GM12878 (cell line): ENCODE results near the gene GIMD1. TPM values are rescaled to one million over a fixed set of nuclear protein-coding genes. Genes with fewer than 3 reads are reported as not detected.

Experiments used
- ATAC-seq: fragments of 200-7000 bp; cut with Tn5 transposase; 3 replicates; pipeline ENCODE4 v1.9.1; 2020; ENCODE audit warnings: mild to moderate bottlenecking, moderate library complexity
- BruUV-seq: library from RNA; stranded (reverse); fragments of 400-500 nt; replicated peaks from 2 replicates; lab custom pipeline; 2021; lab: Mats Ljungman, UMichigan
- CTCF ChIA-PET: fragments of 300-600 bp; sonication (Branson Sonifier 250); formaldehyde crosslinking; extraction: SDS; loops from one replicate; lab custom pipeline; 2021; ENCODE audit warnings: inconsistent platforms; lab: Yijun Ruan, JAX
- POLR2A ChIA-PET: fragments of 350-600 bp; formaldehyde crosslinking; extraction: SDS; loops from one replicate; lab custom pipeline; 2021; ENCODE audit warnings: inconsistent platforms; lab: Charles Lee
- RAD21 ChIA-PET: fragments of 300-600 bp; sonication (Branson Sonifier 250); formaldehyde crosslinking; loops from one replicate; lab custom pipeline; 2023; ENCODE audit warnings: antibody characterized with exemption; ENCODE audit not compliant: unreplicated experiment; lab: Charles Lee
- SMC1A ChIA-PET: fragments of 300-600 bp; sonication (Branson Sonifier 250); formaldehyde crosslinking; loops from one replicate; lab custom pipeline; 2023; ENCODE audit not compliant: unreplicated experiment, uncharacterized antibody; lab: Charles Lee
- DNase-seq: peaks from one replicate; pipeline ENCODE4 v3.0.0-alpha.2; 2011; ENCODE audit warnings: low read depth, low spot score
- FAIRE-seq: peaks from 3 replicates; lab custom pipeline; 2011; peaks lifted over from hg19 to GRCh38; lab: Jason Lieb, UNC
- H2AFZ ChIP-seq: 2 replicates; pipeline ENCODE4 v1.6.0; 2011; ENCODE audit warnings: low read depth, low read length, control low read depth; ENCODE audit not compliant: control insufficient read depth
- H3K27ac ChIP-seq: 2 replicates; pipeline ENCODE4 v1.5.1; 2011; ENCODE audit warnings: control low read depth; ENCODE audit not compliant: control insufficient read depth, insufficient read depth
- H3K27me3 ChIP-seq, 2 experiments: replicated peaks in 1 of 2; 2 replicates each; pipeline versions ENCODE4 v1.6.0 to v1.6.1; 2011; ENCODE audit warnings: low read length in 1 of 2; ENCODE audit not compliant: control insufficient read depth in 2 of 2, insufficient read depth in 2 of 2
- H3K36me3 ChIP-seq, 2 experiments: 2 replicates each; pipeline ENCODE4 v1.5.1; 2011; ENCODE audit warnings: low read length in 1 of 2; ENCODE audit not compliant: control insufficient read depth in 2 of 2, insufficient read depth in 2 of 2
- H3K4me1 ChIP-seq: 2 replicates; pipeline ENCODE4 v1.6.1; 2011; ENCODE audit warnings: mild to moderate bottlenecking, low read length, moderate library complexity, mixed read lengths; ENCODE audit not compliant: control insufficient read depth, insufficient read depth
- H3K4me2 ChIP-seq: 2 replicates; pipeline ENCODE4 v1.6.0; 2011; ENCODE audit warnings: control low read depth; ENCODE audit not compliant: control insufficient read depth, insufficient read depth
- H3K4me3 ChIP-seq: fragments of 200-600 bp; sonication (generic); 2 replicates; pipeline ENCODE4 v1.5.1; 2016
- H3K79me2 ChIP-seq: 2 replicates; pipeline ENCODE4 v1.6.0; 2011; ENCODE audit warnings: low read length; ENCODE audit not compliant: control insufficient read depth, insufficient read depth
- H3K9ac ChIP-seq: 2 replicates; pipeline ENCODE4 v1.8.0; 2011; ENCODE audit warnings: low read length, control low read depth, mixed read lengths; ENCODE audit not compliant: control insufficient read depth, insufficient read depth
- H3K9me3 ChIP-seq: replicated peaks from 3 replicates; pipeline ENCODE4 v1.5.1; 2011; ENCODE audit warnings: mild to moderate bottlenecking, low read length; ENCODE audit not compliant: control insufficient read depth, insufficient read depth
- H4K20me1 ChIP-seq: 2 replicates; pipeline ENCODE4 v1.6.0; 2011; ENCODE audit not compliant: control insufficient read depth, insufficient read depth
- CBX3 ChIP-seq: fragments of 200-600 bp; sonication (generic); IDR thresholded peaks from 2 replicates; pipeline ENCODE4 v1.6.1; 2016; ENCODE audit warnings: low read depth, borderline replicate concordance
- CHD2 ChIP-seq: IDR thresholded peaks from 2 replicates; pipeline ENCODE4 v1.6.1; 2011; ENCODE audit warnings: low read depth, low read length, improper control_type of control experiment, borderline replicate concordance
- ESRRA ChIP-seq: IDR thresholded peaks from 2 replicates; pipeline ENCODE4 v1.6.1; 2012; ENCODE audit warnings: mild to moderate bottlenecking, low read length, improper control_type of control experiment
- EZH2 ChIP-seq: IDR thresholded peaks from 2 replicates; pipeline ENCODE4 v1.6.1; 2012; ENCODE audit warnings: low read depth, mild to moderate bottlenecking, control low read depth, inconsistent platforms, low read length, borderline replicate concordance; ENCODE audit not compliant: control insufficient read depth
- GATAD2B ChIP-seq: fragments of 450-650 bp; conservative IDR thresholded peaks from 2 replicates; pipeline ENCODE4 v1.6.1; 2017; ENCODE audit warnings: low read depth, mild to moderate bottlenecking, moderate library complexity
- IRF5 ChIP-seq: fragments of 450-650 bp; IDR thresholded peaks from 2 replicates; pipeline ENCODE4 v1.6.1; 2017; ENCODE audit warnings: borderline replicate concordance
- MTA2 ChIP-seq: fragments of 450-650 bp; IDR thresholded peaks from 2 replicates; pipeline ENCODE4 v1.6.1; 2016; ENCODE audit warnings: low read depth, mild to moderate bottlenecking, moderate library complexity
- MXI1 ChIP-seq: fragments of 150-350 bp; IDR thresholded peaks from 2 replicates; pipeline ENCODE4 v1.6.1; 2011; ENCODE audit warnings: low read depth, mild to moderate bottlenecking, inconsistent platforms, low read length, improper control_type of control experiment
- POLR2A ChIP-seq: IDR thresholded peaks from 2 replicates; pipeline ENCODE4 v1.6.1; 2011; ENCODE audit warnings: low read depth, mild to moderate bottlenecking, low read length
- RBBP5 ChIP-seq: fragments of 200-600 bp; sonication (generic); conservative IDR thresholded peaks from 2 replicates; pipeline ENCODE4 v1.6.1; 2016
- RELB ChIP-seq: fragments of 450-650 bp; IDR thresholded peaks from 2 replicates; pipeline ENCODE4 v1.6.1; 2017; ENCODE audit warnings: low read depth, mild to moderate bottlenecking, moderate library complexity
- SIN3A ChIP-seq: IDR thresholded peaks from 2 replicates; pipeline ENCODE4 v1.6.1; 2012; ENCODE audit warnings: low read depth, low read length, improper control_type of control experiment
- SMARCA5 ChIP-seq: fragments of 450-650 bp; IDR thresholded peaks from 2 replicates; pipeline ENCODE4 v1.6.1; 2017; ENCODE audit warnings: mild to moderate bottlenecking
- SPI1 ChIP-seq: IDR thresholded peaks from 2 replicates; pipeline ENCODE4 v1.6.1; 2011; ENCODE audit warnings: low read depth, mild to moderate bottlenecking, low read length, moderate library complexity, borderline replicate concordance; ENCODE audit not compliant: insufficient read depth
- SREBF1 ChIP-seq: IDR thresholded peaks from 2 replicates; pipeline ENCODE4 v1.6.1; 2012; ENCODE audit warnings: mild to moderate bottlenecking, low read length
- SUZ12 ChIP-seq: fragments of 200-600 bp; sonication (generic); IDR thresholded peaks from one replicate; pipeline ENCODE4 v1.6.1; 2018; ENCODE audit warnings: antibody characterized with exemption, mild to moderate bottlenecking; ENCODE audit not compliant: unreplicated experiment
- TBL1XR1 ChIP-seq: IDR thresholded peaks from 2 replicates; pipeline ENCODE4 v1.6.1; 2012; ENCODE audit warnings: low read depth, low read length, improper control_type of control experiment
- ZBED1 ChIP-seq: IDR thresholded peaks from 2 replicates; pipeline ENCODE4 v1.6.1; 2016; ENCODE audit warnings: borderline replicate concordance
- ZNF274 ChIP-seq: IDR thresholded peaks from one replicate; pipeline ENCODE4 v1.8.0; 2011; ENCODE audit not compliant: insufficient read length, insufficient read depth
- WGBS: methylation state at CpG from one replicate; pipeline ENCODE4 v1.1.6; 2016; ENCODE audit warnings: low lambda C conversion rate; ENCODE audit not compliant: insufficient replicate concordance, insufficient coverage; ENCODE audit errors: missing lambda C conversion rate; 5-methylcytosine and 5-hydroxymethylcytosine counted together
- in situ Hi-C: fragments of 300-500 bp; cut with MboI; formaldehyde crosslinking; loops from 9 replicates; pipeline ENCODE4 v1.14.3; 2018; ENCODE audit warnings: mixed read lengths
- intact Hi-C: fragments of 100-400 bp; cut with micrococcal nuclease; formaldehyde crosslinking; loops from one replicate; pipeline ENCODE4 v1.14.2; 2022; ENCODE audit not compliant: unreplicated experiment
- polyA plus RNA-seq, 11 experiments: library from polyadenylated mRNA; depleted of rRNA in 4 of 11; unstranded in 6 of 11; stranded (reverse) in 5 of 11; fragments of >200 nt; fragmentation: Nextera tagmentation in 4 of 11; fragmentation: Illumina TruSeq in 1 of 11; extraction: Ambion mirVana in 4 of 11; extraction: Trizol in 1 of 11; gene quantifications; 1 replicate in 1 of 11; 2 replicates in 10 of 11; pipeline versions ENCODE4 v1.2.1 to v1.2.3, GENCODE V29; 2011 to 2016; ENCODE audit warnings: inconsistent platforms in 2 of 11, missing spikeins in 2 of 11, low read depth in 1 of 11
- total RNA-seq, 4 experiments: library from RNA; depleted of rRNA in 3 of 4; stranded (reverse); fragments of >200 nt in 3 of 4; fragmentation: Illumina TruSeq in 1 of 4; extraction: Trizol in 1 of 4; gene quantifications; 2 replicates each; pipeline versions ENCODE4 v1.2.1 to v1.2.3, GENCODE V29; 2013 to 2021

The GIMD1 gene
- total and polyA plus RNA-seq, 10 of the 15 experiments (the other 5 are each of a cell fraction or from before 2014, with no cell fraction given): 0.14 TPM; not detected in 9

GRCh38 chr4:106317815-106318214 is 50.8 kb downstream of the GIMD1 start:
- H3K27ac ChIP-seq: no peak overlapping the region
- no peaks in the 10 kb centered on the region; a peak in 1 of 4 replicates for H3K36me3 ChIP-seq
- CTCF ChIA-PET: no interaction called here
- TF ChIP-seq SREBF1: no peak
- TF ChIP-seq IRF5: no peak
- no peak for TF ChIP-seq ESRRA
- TF ChIP-seq EZH2: no peak
- TF ChIP-seq RBBP5: no peak
- no peak for TF ChIP-seq ZBED1
- TF ChIP-seq CBX3: no peak
- TF ChIP-seq CHD2: no peak
- no peak for TF ChIP-seq SMARCA5
- no peak for TF ChIP-seq SPI1
- no peak for TF ChIP-seq MTA2
- no peak for TF ChIP-seq SIN3A
- TF ChIP-seq RELB: no peak
- no peak for TF ChIP-seq MXI1
- no peak for TF ChIP-seq ZNF274
- TF ChIP-seq TBL1XR1: no peak
- no peak for TF ChIP-seq SUZ12
- no peak for TF ChIP-seq GATAD2B
- TF ChIP-seq POLR2A: no peak
- TF ChIP-seq, all 136 proteins: peak for 0
- RAD21 ChIA-PET: no interaction called here
- Histone ChIP-seq H2AFZ (no peak overlapping the region), H4K20me1 (no peaks in the 10 kb centered on the region), H3K79me2 (peaks cover 78% of the 10 kb centered on the region), H3K9me3 (peaks cover 2% of the 10 kb centered on the region; the same call in 2 of the 3 replicates), H3K9ac (no peak overlapping the region), H3K4me2 (peak overlapping the region; percentile 78), H3K4me1 (no peaks in the 10 kb centered on the region; the same call in 1 of the 2 replicates), H3K27me3 (no peaks in the 10 kb centered on the region), H3K4me3 (peak overlapping the region; percentile 83)
- in situ Hi-C loops: no loop called here
- ATAC-seq (no peak), FAIRE-seq (no peak), DNase-seq (no peak)
- SMC1A ChIA-PET: no interaction called here
- POLR2A ChIA-PET: no interaction called here
- intact Hi-C loops: no loop called here
- BruUV-seq: no TSS peak
- WGBS: 65% methylated on average over 1 of the region's 1 CpG
